ENCODE results near the gene CDC27.
"Not testable (repeated sequence)": the region's sequence is repeated elsewhere in the genome, so short reads cannot be mapped to it uniquely, and the experiment has no call there.

CDC27 gene

DNA sequence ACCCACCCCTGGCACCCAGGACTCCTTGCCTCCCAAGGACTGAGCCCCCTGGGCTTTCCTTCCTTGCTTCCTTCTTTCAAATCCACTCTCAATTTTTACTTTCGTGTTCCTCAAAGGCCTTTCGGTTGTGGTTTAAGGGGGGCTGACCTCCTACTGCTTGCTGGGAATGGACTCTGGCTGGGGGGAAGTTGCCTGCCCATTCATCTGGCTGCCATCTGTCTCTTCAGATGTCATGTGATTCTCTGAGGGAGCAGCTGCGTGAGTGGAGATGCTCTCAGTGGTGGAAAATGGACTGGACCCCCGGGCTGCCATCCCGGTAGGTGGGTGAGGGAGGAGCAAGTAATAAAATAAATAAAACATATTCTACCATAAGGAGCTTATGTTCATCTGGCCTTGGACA, 116.2 kb downstream of the CDC27 start:
- H3K4me3 ChIP-seq (ENCODE audit: low read depth, low read length), result no peak overlapping the region

DNA sequence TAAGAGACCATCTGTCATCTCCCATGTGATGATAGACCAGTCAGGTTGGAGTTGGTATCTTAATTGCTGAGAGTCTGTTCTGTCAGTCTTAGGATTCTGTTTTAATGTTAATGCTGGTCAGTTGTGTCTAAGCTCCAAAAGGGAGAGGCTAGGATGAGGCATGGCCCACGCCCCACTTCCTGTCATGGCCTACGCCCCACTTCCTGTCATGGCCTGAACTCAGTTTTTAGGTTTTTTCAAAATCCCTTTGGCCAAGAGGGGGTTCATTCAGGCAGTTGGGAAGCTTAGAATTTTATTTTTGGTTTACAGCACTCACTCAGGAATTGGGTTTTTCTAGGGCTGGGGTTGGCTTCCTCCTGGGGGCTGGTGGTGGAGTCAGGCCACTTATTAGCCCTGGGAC, 117.9 kb downstream of the CDC27 start:
- H3K4me3 ChIP-seq (ENCODE audit: low read depth, low read length), result not testable (repeated sequence)

DNA sequence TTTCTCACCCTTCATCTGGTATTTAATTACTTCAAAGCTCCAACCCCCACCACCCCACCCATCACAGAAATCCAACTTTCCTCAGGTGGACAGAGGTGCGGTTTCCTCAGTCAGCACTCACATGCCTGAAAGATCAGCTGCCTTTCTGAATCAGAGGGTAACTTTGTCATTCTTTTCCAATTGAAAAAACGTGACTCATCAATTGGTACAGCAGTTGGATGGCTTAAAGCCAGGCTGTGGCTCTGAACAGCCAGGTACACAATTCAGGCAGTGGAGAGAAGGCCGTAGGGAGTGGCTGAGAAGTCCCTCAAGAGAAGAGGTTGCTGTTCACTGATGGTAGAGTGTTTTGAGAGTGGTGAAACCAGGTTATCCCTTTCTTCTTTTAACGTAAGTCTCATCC, 118.8 kb downstream of the CDC27 start:
- not testable (repeated sequence) for H3K4me3 ChIP-seq (ENCODE audit: low read depth, low read length)
